ENCODE results near the gene THAP12. TPM values are rescaled to one million over a fixed set of nuclear protein-coding genes. Genes with fewer than 3 reads are reported as not detected.
A peak's percentile ranks its signal among the peaks of the same experiment; 100 is the strongest.

THAP12 gene
- total and polyA plus RNA-seq, 2 of the 13 experiments (the other 11 are each of a cell fraction or from before 2014, with no cell fraction given), result 18.8 to 51.3 TPM

- TF ChIP-seq, protein P1, sequence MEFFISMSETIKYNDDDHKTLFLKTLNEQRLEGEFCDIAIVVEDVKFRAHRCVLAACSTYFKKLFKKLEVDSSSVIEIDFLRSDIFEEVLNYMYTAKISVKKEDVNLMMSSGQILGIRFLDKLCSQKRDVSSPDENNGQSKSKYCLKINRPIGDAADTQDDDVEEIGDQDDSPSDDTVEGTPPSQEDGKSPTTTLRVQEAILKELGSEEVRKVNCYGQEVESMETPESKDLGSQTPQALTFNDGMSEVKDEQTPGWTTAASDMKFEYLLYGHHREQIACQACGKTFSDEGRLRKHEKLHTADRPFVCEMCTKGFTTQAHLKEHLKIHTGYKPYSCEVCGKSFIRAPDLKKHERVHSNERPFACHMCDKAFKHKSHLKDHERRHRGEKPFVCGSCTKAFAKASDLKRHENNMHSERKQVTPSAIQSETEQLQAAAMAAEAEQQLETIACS (CRISPR knock-in tag; IDR thresholded peaks at IDR 0.05), result peak; percentile 99
- TF ChIP-seq FUBP1 (CRISPR knock-in tag; IDR thresholded peaks at IDR 0.05; ENCODE audit: borderline replicate concordance) (no peak), ZNF605 (CRISPR knock-in tag; IDR thresholded peaks at IDR 0.05) (peak; percentile 90), YY1 (IDR thresholded peaks at IDR 0.05; ENCODE audit: insufficient read depth, insufficient replicate concordance, low read depth, low read length) (peak; percentile 73), PRDM15 (CRISPR knock-in tag; IDR thresholded peaks at IDR 0.05) (no peak), GATAD1 (CRISPR knock-in tag; IDR thresholded peaks at IDR 0.05) (peak; percentile 89), ZNF431 (CRISPR knock-in tag; IDR thresholded peaks at IDR 0.05; ENCODE audit: borderline replicate concordance, low read depth) (no peak; the same call in 1 of the 2 replicates), ASH2L (IDR thresholded peaks at IDR 0.05; ENCODE audit: insufficient read length, low read depth, low read length) (peak; percentile 57), ZNF629 (CRISPR knock-in tag; conservative IDR thresholded peaks at IDR 0.05) (no peak), HOXD1 (CRISPR knock-in tag; IDR thresholded peaks at IDR 0.05) (no peak), ZNF101 (CRISPR knock-in tag; IDR thresholded peaks at IDR 0.05; ENCODE audit: borderline replicate concordance, low read depth) (no peak), TFDP1 (CRISPR knock-in tag; IDR thresholded peaks at IDR 0.05; ENCODE audit: borderline replicate concordance) (peak; percentile 78; the same call in 1 of the 2 replicates)
- TF ChIP-seq, protein P2, sequence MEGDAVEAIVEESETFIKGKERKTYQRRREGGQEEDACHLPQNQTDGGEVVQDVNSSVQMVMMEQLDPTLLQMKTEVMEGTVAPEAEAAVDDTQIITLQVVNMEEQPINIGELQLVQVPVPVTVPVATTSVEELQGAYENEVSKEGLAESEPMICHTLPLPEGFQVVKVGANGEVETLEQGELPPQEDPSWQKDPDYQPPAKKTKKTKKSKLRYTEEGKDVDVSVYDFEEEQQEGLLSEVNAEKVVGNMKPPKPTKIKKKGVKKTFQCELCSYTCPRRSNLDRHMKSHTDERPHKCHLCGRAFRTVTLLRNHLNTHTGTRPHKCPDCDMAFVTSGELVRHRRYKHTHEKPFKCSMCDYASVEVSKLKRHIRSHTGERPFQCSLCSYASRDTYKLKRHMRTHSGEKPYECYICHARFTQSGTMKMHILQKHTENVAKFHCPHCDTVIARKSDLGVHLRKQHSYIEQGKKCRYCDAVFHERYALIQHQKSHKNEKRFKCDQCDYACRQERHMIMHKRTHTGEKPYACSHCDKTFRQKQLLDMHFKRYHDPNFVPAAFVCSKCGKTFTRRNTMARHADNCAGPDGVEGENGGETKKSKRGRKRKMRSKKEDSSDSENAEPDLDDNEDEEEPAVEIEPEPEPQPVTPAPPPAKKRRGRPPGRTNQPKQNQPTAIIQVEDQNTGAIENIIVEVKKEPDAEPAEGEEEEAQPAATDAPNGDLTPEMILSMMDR (CRISPR knock-in tag; IDR thresholded peaks at IDR 0.05), result peak; percentile 73
- TF ChIP-seq, protein P3, sequence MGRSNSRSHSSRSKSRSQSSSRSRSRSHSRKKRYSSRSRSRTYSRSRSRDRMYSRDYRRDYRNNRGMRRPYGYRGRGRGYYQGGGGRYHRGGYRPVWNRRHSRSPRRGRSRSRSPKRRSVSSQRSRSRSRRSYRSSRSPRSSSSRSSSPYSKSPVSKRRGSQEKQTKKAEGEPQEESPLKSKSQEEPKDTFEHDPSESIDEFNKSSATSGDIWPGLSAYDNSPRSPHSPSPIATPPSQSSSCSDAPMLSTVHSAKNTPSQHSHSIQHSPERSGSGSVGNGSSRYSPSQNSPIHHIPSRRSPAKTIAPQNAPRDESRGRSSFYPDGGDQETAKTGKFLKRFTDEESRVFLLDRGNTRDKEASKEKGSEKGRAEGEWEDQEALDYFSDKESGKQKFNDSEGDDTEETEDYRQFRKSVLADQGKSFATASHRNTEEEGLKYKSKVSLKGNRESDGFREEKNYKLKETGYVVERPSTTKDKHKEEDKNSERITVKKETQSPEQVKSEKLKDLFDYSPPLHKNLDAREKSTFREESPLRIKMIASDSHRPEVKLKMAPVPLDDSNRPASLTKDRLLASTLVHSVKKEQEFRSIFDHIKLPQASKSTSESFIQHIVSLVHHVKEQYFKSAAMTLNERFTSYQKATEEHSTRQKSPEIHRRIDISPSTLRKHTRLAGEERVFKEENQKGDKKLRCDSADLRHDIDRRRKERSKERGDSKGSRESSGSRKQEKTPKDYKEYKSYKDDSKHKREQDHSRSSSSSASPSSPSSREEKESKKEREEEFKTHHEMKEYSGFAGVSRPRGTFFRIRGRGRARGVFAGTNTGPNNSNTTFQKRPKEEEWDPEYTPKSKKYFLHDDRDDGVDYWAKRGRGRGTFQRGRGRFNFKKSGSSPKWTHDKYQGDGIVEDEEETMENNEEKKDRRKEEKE (IDR thresholded peaks at IDR 0.05), result no peak
These were observed at the start of gene THAP12, which contains the start of gene GVQW3 (continued) for GRCh38 chr11:76380977-76381719.

All from HepG2 (cell line).